Adrenal gland (tissue), 5 donors: ENCODE results near the gene FBXO24.

Experiments used
- CTCF ChIP-seq, 6 experiments: fragments of 450-650 bp in 4 of 6; fragments of 200-600 bp in 2 of 6; sonication (generic) in 1 of 6; IDR thresholded peaks; 1 replicate in 5 of 6; 2 replicates in 1 of 6; pipeline versions ENCODE4 v1.5.1 to v1.8.0; 2016 to 2021; ENCODE audit warnings: antibody characterized with exemption in 6 of 6, mild to moderate bottlenecking in 2 of 6, moderate library complexity in 1 of 6
- POLR2A ChIP-seq, 2 donors: fragments of 450-650 bp; IDR thresholded peaks; one replicate each; pipeline ENCODE4 v1.6.1; 2017; ENCODE audit warnings: antibody characterized with exemption in 2 of 2, mild to moderate bottlenecking in 2 of 2, moderate library complexity in 1 of 2
- donor health status: DM: no; HTN: no; CAD: no.

- TF ChIP-seq POLR2A (IDR thresholded peaks at IDR 0.05) (no peak), CTCF (IDR thresholded peaks at IDR 0.05) (no peak)
Measured at GRCh38 chr7:100546129-100546925, 39.8 kb upstream of the FBXO24 start.
